PC-3 (cell line): ENCODE results near the gene RHBDD3.

ENCODE experiments used
- EZH2 ChIP-seq: fragments of 300-600 bp; sonication (generic); IDR thresholded peaks from one replicate; pipeline ENCODE4 v1.6.1; 2017; ENCODE audit warnings: antibody characterized with exemption, mild to moderate bottlenecking, low read length; ENCODE audit not compliant: unreplicated experiment
- TF ChIP-seq, protein P1 (sequence below): fragments of 300-600 bp; sonication (generic); conservative IDR thresholded peaks from 2 replicates; pipeline ENCODE4 v1.5.1; 2017; ENCODE audit warnings: antibody characterized with exemption, low read depth, mild to moderate bottlenecking, low read length

GRCh38 chr22:29243874-29244446, 23.8 kb downstream of the RHBDD3 start:
- TF ChIP-seq, protein P1, sequence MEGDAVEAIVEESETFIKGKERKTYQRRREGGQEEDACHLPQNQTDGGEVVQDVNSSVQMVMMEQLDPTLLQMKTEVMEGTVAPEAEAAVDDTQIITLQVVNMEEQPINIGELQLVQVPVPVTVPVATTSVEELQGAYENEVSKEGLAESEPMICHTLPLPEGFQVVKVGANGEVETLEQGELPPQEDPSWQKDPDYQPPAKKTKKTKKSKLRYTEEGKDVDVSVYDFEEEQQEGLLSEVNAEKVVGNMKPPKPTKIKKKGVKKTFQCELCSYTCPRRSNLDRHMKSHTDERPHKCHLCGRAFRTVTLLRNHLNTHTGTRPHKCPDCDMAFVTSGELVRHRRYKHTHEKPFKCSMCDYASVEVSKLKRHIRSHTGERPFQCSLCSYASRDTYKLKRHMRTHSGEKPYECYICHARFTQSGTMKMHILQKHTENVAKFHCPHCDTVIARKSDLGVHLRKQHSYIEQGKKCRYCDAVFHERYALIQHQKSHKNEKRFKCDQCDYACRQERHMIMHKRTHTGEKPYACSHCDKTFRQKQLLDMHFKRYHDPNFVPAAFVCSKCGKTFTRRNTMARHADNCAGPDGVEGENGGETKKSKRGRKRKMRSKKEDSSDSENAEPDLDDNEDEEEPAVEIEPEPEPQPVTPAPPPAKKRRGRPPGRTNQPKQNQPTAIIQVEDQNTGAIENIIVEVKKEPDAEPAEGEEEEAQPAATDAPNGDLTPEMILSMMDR: no peak
- no peak for TF ChIP-seq EZH2
